VCaP (cell line): ENCODE results near the gene QRFPR.
A peak's percentile ranks its signal among the peaks of the same experiment; 100 is the strongest.
"Not testable (repeated sequence)": the region's sequence is repeated elsewhere in the genome, so short reads cannot be mapped to it uniquely, and the experiment has no call there.

Experiments
- H3K27ac ChIP-seq: fragments of 450-650 bp; 2 replicates; pipeline ENCODE4 v1.5.1; 2017
- CTCF ChIP-seq: fragments of 450-650 bp; conservative IDR thresholded peaks from 2 replicates; pipeline ENCODE4 v1.5.1; 2017; ENCODE audit warnings: mild to moderate bottlenecking, moderate library complexity

The QRFPR gene

GRCh38 chr4:121321466-121321865, 59.4 kb downstream of the QRFPR start:
- H3K27ac ChIP-seq: no peak overlapping the region
- no peak for TF ChIP-seq CTCF

- TF ChIP-seq CTCF: no peak
These were observed 64.7 kb downstream of the QRFPR start for GRCh38 chr4:121316091-121316490.

GRCh38 chr4:121313430-121313829, 67.4 kb downstream of the QRFPR start:
- H3K27ac ChIP-seq: not testable (repeated sequence)

More at GRCh38 chr4:121316091-121316490, 64.7 kb downstream of the QRFPR start:
- no peak overlapping the region for H3K27ac ChIP-seq

- H3K27ac ChIP-seq: no peak overlapping the region
- TF ChIP-seq CTCF: no peak
These were observed 72.0 kb downstream of the QRFPR start for GRCh38 chr4:121308828-121309227.

- TF ChIP-seq CTCF: no peak
- H3K27ac ChIP-seq: no peak overlapping the region
These were observed 72.5 kb downstream of the QRFPR start for GRCh38 chr4:121308328-121308663.

- TF ChIP-seq CTCF: peak; percentile 50
- H3K27ac ChIP-seq: no peak overlapping the region
These were observed 73.1 kb downstream of the QRFPR start for GRCh38 chr4:121307445-121308327.

- no peak overlapping the region for H3K27ac ChIP-seq
- no peak for TF ChIP-seq CTCF
These were observed 73.9 kb downstream of the QRFPR start for GRCh38 chr4:121306931-121307330.

GRCh38 chr4:121304893-121305292, 75.9 kb downstream of the QRFPR start:
- no peak for TF ChIP-seq CTCF
- no peak overlapping the region for H3K27ac ChIP-seq
